CD4-positive, CD25-positive, alpha-beta regulatory T cell (primary cell): ENCODE measurements around the gene ZMIZ2. TPM values are rescaled to one million over a fixed set of nuclear protein-coding genes. Genes with fewer than 3 reads are reported as not detected.
A peak's percentile ranks its signal among the peaks of the same experiment; 100 is the strongest.
"Not testable (repeated sequence)": the region's sequence is repeated elsewhere in the genome, so short reads cannot be mapped to it uniquely, and the experiment has no call there.

ENCODE experiments used
- ATAC-seq, 2 donors: fragments of 150-1000 bp; cut with Tn5 transposase; one replicate each; pipeline ENCODE4 v1.10.0; 2021; ENCODE audit warnings: low read depth in 2 of 2, moderate number of reproducible peaks in 2 of 2, moderate library complexity in 1 of 2
- DNase-seq, 3 donors: peaks; one replicate each; pipeline versions ENCODE4 v3.0.0 to v3.0.0-alpha.2; 2012 to 2022; ENCODE audit warnings: mixed read lengths in 1 of 3
- H3K27ac ChIP-seq: one replicate; pipeline ENCODE4 v1.7.0; 2013; ENCODE audit warnings: mild to moderate bottlenecking, low read length; ENCODE audit not compliant: insufficient read depth, poor library complexity, severe bottlenecking
- H3K27me3 ChIP-seq: one replicate; pipeline ENCODE4 v1.7.0; 2013; ENCODE audit warnings: low read length; ENCODE audit not compliant: control insufficient read depth, insufficient read depth
- H3K36me3 ChIP-seq: one replicate; pipeline ENCODE4 v1.7.0; 2013; ENCODE audit warnings: mild to moderate bottlenecking, low read length, moderate library complexity; ENCODE audit not compliant: control insufficient read depth, insufficient read depth
- H3K4me1 ChIP-seq: 2 replicates; pipeline ENCODE4 v1.7.0; 2013; ENCODE audit warnings: mild to moderate bottlenecking, low read length; ENCODE audit not compliant: insufficient read depth, control insufficient read depth, poor library complexity, severe bottlenecking
- H3K4me3 ChIP-seq: one replicate; pipeline ENCODE4 v1.7.0; 2013; ENCODE audit warnings: low read depth, mild to moderate bottlenecking, low read length, moderate library complexity
- H3K9me3 ChIP-seq, 2 experiments: 1 replicate in 1 of 2; 2 replicates in 1 of 2; pipeline ENCODE4 v1.7.0; 2013; ENCODE audit warnings: low read length in 2 of 2, mild to moderate bottlenecking in 1 of 2, moderate library complexity in 1 of 2; ENCODE audit not compliant: control insufficient read depth in 2 of 2
- H3K27ac Mint-ChIP-seq, 3 donors: one replicate each; pipeline ENCODE4 v1.8.0; 2020 to 2022; ENCODE audit warnings: mild to moderate bottlenecking in 3 of 3, mixed read lengths in 3 of 3, moderate library complexity in 2 of 3
- H3K27me3 Mint-ChIP-seq: one replicate; pipeline ENCODE4 v1.8.0; 2022; ENCODE audit warnings: mild to moderate bottlenecking, mixed read lengths
- H3K36me3 Mint-ChIP-seq: one replicate; pipeline ENCODE4 v1.8.0; 2020; ENCODE audit warnings: mixed read lengths
- H3K4me1 Mint-ChIP-seq, 4 donors: one replicate each; pipeline ENCODE4 v1.8.0; 2020 to 2022; ENCODE audit warnings: mixed read lengths in 4 of 4, mild to moderate bottlenecking in 1 of 4
- H3K4me3 Mint-ChIP-seq, 4 donors: one replicate each; pipeline ENCODE4 v1.8.0; 2020 to 2022; ENCODE audit warnings: mild to moderate bottlenecking in 4 of 4, mixed read lengths in 4 of 4, moderate library complexity in 3 of 4
- H3K9me3 Mint-ChIP-seq, 7 donors: one replicate each; pipeline ENCODE4 v1.8.0; 2020 to 2022; ENCODE audit warnings: mixed read lengths in 7 of 7, mild to moderate bottlenecking in 3 of 7, moderate library complexity in 2 of 7
- polyA plus RNA-seq, 4 donors: library from polyadenylated mRNA; unstranded; fragments of 300-500 nt; fragmentation: Illumina TruSeq; gene quantifications; one replicate each; pipeline ENCODE4 v1.2.3, GENCODE V29; 2021
- total RNA-seq: library from RNA; stranded (reverse); gene quantifications from one replicate; pipeline ENCODE4 v1.2.3, GENCODE V29; 2022

Gene ZMIZ2
- total and polyA plus RNA-seq, 5 donors from 2014 or later: 2.9 to 110 (median 4.6) TPM

DNA sequence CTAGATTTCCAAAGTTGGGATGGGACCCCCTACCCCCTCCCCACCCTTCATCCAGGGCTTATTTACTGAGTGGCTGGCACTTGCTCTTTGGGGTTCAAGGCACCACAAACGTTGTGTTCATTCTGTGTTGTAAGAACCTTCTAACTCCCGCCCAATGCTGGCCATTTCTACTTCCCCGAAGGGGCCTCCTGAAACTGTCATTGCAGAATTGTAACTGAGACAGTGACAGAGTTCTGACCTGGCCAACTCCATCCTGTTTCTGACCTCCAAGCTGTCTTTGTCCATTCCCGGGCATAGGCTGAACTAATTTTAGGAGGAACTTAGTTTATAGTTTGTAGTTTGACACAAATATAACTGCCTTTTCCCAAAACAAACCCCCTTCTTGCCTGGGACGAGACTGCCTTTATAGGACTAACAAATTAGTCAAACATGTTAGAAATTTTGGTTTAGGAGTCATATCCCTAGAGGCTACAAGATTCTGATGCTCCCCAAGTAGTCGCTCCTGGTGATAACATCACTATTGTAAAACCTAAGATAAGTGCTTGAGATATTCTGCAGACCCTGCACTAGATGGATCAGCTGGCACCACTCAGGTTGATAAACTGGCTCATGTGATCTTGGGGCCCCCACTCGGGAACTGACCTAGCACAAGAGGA is 34.8 kb upstream of the ZMIZ2 start:
- Mint-ChIP-seq H3K36me3 (peaks cover 9% of the 10 kb centered on the region), H3K27me3 (no peaks in the 10 kb centered on the region), H3K4me1 (peaks cover 0 to 21% (median 10%) of the 10 kb centered on the region in 4 donors), H3K27ac (peak overlapping the region in 1 of 3 donors; percentile 65), H3K9me3 (peaks cover 0 to 1% (median 0%) of the 10 kb centered on the region in 7 donors), H3K4me3 (peak overlapping the region in 2 of 4 donors; percentile 22 to 51)
- peaks cover 7% of the 10 kb centered on the region for H3K4me1 ChIP-seq
- ATAC-seq: no peak
- H3K27me3 ChIP-seq: no peaks in the 10 kb centered on the region
- H3K36me3 ChIP-seq: peaks cover 7% of the 10 kb centered on the region
- DNase-seq: no peak
- no peak overlapping the region for H3K4me3 ChIP-seq
- no peaks in the 10 kb centered on the region for H3K9me3 ChIP-seq
- H3K27ac ChIP-seq: no peak overlapping the region

DNA sequence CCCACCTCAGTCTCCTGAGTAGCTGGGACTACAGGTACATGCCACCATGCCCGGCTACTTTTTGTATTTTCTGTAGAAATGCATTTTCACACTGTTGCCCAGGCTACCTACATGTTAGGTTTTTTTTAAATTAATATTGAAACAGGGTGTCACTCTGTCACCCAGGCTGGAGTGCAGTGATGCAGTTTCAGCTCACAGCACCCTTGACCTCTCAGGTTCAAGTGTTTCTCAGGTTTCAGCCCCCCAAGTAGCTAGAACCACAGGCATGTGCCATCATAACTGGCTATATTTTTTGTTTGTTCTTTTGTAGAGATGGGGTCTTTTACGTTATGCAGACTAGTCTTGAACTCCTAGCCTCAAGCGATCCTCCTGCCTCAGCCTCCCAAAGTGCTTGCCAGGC is 32.4 kb upstream of the ZMIZ2 start:
- Histone ChIP-seq H3K4me3 (no peak overlapping the region), H3K36me3 (no peaks in the 10 kb centered on the region), H3K9me3 (peaks cover 0 to 5% of the 10 kb centered on the region in 2 experiments), H3K27ac (no peak overlapping the region), H3K4me1 (peaks cover 7% of the 10 kb centered on the region), H3K27me3 (no peaks in the 10 kb centered on the region)
- Mint-ChIP-seq H3K4me1 (peaks cover 0 to 15% (median 9%) of the 10 kb centered on the region in 4 donors), H3K9me3 (peaks cover 0 to 2% (median 0%) of the 10 kb centered on the region in 7 donors), H3K27ac (peak overlapping the region in 1 of 3 donors; percentile 32), H3K27me3 (peaks cover 3% of the 10 kb centered on the region), H3K4me3 (no peak overlapping the region), H3K36me3 (no peaks in the 10 kb centered on the region)
- no peak for DNase-seq
- ATAC-seq: no peak

DNA sequence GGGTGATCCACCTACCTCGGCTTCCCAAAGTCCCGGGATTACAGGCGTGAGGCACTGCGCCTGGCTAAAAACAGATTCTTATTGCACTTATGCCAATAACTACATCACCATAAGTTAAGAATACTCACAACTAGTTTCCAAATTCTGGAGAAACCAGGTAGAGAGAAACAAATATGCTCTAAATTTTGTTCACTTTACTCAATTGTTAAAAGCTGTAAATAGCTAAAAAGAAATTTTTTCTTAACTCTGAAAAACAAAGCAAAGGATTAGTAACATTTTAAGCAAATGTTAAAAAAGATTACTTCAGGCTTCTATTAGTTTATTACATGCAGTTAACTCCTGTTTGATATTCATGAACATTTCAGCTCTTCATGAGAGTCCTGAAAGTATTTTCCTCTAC is 28.3 kb upstream of the ZMIZ2 start:
- no peak for ATAC-seq
- H3K36me3 Mint-ChIP-seq: no peaks in the 10 kb centered on the region

DNA sequence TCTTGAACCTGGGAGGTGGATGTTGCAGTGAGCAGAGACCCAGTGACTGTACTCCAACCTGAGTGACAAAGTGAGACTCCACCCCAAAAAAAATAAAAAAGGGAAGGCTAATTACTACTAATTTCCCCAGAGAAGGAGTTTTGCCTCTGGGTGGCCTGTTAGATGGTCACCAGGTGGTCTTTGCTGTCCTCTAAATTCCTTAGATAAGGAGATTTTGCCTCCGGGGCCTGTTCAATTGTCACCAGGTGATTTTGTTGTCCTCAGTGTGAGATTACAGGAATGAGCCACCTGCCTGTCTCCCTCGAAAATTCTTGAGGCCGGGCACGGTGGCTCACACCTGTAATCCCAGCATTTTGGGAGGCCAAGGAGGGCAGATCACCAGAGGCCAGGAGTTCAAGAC is 24.4 kb upstream of the ZMIZ2 start:
- DNase-seq (no peak), ATAC-seq (no peak)
- Histone ChIP-seq H3K4me1 (no peaks in the 10 kb centered on the region), H3K36me3 (no peaks in the 10 kb centered on the region), H3K27me3 (no peaks in the 10 kb centered on the region), H3K27ac (no peak overlapping the region), H3K4me3 (no peak overlapping the region), H3K9me3 (peaks cover 0 to 5% of the 10 kb centered on the region in 2 experiments)
- Mint-ChIP-seq H3K27ac (no peak overlapping the region), H3K27me3 (peaks cover 10% of the 10 kb centered on the region), H3K4me3 (no peak overlapping the region), H3K4me1 (peaks cover 0 to 4% (median 0%) of the 10 kb centered on the region in 4 donors), H3K9me3 (peaks cover 0 to 5% (median 0%) of the 10 kb centered on the region in 7 donors), H3K36me3 (peaks cover 3% of the 10 kb centered on the region)

More for the DNA sequence above, 28.3 kb upstream of the ZMIZ2 start:
- no peak overlapping the region for H3K27ac Mint-ChIP-seq
- H3K4me1 Mint-ChIP-seq: no peaks in the 10 kb centered on the region
- H3K9me3 Mint-ChIP-seq: peaks cover 0 to 5% (median 0%) of the 10 kb centered on the region in 7 donors
- Histone ChIP-seq H3K27ac (no peak overlapping the region), H3K4me3 (no peak overlapping the region), H3K9me3 (peaks cover 0 to 5% of the 10 kb centered on the region in 2 experiments), H3K36me3 (no peaks in the 10 kb centered on the region), H3K27me3 (no peaks in the 10 kb centered on the region), H3K4me1 (no peaks in the 10 kb centered on the region)
- no peak overlapping the region for H3K4me3 Mint-ChIP-seq
- peaks cover 5% of the 10 kb centered on the region for H3K27me3 Mint-ChIP-seq
- DNase-seq: no peak

DNA sequence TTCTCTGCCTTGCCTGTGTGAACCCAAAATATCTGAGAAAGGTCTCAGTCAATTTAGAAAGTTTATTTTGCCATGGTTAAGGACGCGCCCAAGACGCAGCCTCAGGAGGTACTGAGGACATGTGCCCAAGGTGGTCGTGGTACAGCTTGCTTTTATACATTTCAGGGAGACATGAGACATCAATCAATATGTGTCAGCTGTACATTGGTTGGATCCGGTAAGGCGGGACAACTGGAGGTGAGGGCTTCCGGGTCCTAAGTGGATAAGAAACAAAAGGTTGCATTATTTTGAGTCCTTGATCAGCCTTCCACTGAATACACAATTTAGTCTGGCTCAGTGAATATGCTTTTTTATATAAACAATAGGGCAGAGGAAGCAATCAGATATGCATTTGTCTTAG is 22.4 kb upstream of the ZMIZ2 start:
- H3K27me3 ChIP-seq, DNase-seq, H3K4me1 Mint-ChIP-seq, H3K27ac ChIP-seq, H3K4me3 Mint-ChIP-seq, H3K9me3 ChIP-seq, ATAC-seq, H3K9me3 Mint-ChIP-seq, H3K4me3 ChIP-seq, H3K27ac Mint-ChIP-seq, H3K4me1 ChIP-seq, H3K36me3 Mint-ChIP-seq, H3K27me3 Mint-ChIP-seq, H3K36me3 ChIP-seq: not testable (repeated sequence)

DNA sequence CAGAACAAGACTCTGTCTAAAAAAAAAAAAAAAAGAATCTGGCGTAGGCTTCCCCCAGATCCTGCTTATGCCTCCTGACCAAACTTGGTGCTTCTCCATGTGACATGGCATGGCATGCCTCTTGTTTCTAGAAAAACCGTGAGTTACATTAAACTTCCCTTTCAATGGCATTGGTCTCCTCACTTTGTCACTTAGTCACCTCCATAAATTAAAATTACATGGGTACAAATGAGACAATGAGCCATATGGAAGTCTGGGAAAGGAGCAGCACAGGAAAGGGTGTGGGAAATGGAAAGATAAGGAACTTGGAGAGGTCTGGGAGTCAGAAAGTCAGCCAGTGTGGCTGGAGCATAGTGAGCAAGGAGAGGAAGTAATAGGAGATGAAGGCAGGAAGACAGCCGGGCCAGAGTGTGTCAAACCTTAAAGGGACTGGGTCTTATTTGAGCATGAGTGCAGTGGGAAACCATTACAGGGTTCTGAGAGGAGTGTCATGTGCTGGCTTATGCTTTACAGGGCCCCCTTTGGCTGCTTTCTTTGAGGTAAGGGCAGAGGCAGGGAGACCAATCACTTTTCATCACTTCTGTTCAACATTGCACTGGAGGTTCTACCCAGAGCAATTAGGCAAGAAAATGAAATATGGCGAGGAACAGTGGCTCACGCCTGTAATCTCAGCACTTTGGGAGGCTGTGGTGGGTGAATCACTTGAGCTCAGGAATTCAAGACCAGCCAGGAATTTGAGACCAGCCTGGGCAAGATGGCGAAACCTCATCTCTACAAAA is 21.3 kb upstream of the ZMIZ2 start:
- Mint-ChIP-seq H3K4me1 (peaks cover 0 to 4% (median 1%) of the 10 kb centered on the region in 4 donors), H3K9me3 (peaks cover 0 to 2% (median 0%) of the 10 kb centered on the region in 7 donors), H3K27me3 (peaks cover 9% of the 10 kb centered on the region), H3K36me3 (peaks cover 3% of the 10 kb centered on the region), H3K4me3 (no peak overlapping the region), H3K27ac (peak overlapping the region in 1 of 3 donors; percentile 10)
- ATAC-seq (no peak), DNase-seq (no peak)
- no peaks in the 10 kb centered on the region for H3K9me3 ChIP-seq
- no peaks in the 10 kb centered on the region for H3K4me1 ChIP-seq
- H3K27ac ChIP-seq: no peak overlapping the region
- H3K4me3 ChIP-seq: no peak overlapping the region
- H3K36me3 ChIP-seq: no peaks in the 10 kb centered on the region
- H3K27me3 ChIP-seq: no peaks in the 10 kb centered on the region

DNA sequence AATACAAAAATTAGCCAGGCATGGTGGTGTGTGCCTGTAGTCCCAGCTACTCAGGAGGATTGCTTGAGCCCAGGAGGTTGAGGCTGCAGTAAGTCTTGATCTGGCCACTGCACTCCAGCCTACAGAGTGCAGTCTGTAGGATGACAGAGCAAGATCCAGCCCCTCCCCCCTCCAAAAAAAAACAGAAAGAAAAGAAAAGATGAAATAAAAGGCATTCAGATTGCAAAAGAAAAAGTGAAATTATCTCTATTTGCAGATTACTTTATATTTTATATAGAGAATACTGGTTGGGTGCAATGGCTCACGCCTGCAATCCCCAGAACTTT is 20.7 kb upstream of the ZMIZ2 start:
- Histone ChIP-seq H3K27ac (no peak overlapping the region), H3K4me1 (no peaks in the 10 kb centered on the region), H3K9me3 (no peaks in the 10 kb centered on the region), H3K36me3 (no peaks in the 10 kb centered on the region), H3K4me3 (no peak overlapping the region), H3K27me3 (no peaks in the 10 kb centered on the region)
- no peak overlapping the region for H3K4me3 Mint-ChIP-seq
- H3K27me3 Mint-ChIP-seq: peaks cover 9% of the 10 kb centered on the region
- H3K9me3 Mint-ChIP-seq: peaks cover 0 to 2% (median 0%) of the 10 kb centered on the region in 7 donors
- no peak for DNase-seq
- ATAC-seq: no peak
- peaks cover 3% of the 10 kb centered on the region for H3K36me3 Mint-ChIP-seq
- peaks cover 0 to 4% (median 1%) of the 10 kb centered on the region in 4 donors for H3K4me1 Mint-ChIP-seq
- no peak overlapping the region for H3K27ac Mint-ChIP-seq
